PC-3 (cell line): ENCODE measurements around the gene BMP7. TPM values are rescaled to one million over a fixed set of nuclear protein-coding genes. Genes with fewer than 3 reads are reported as not detected.

ENCODE experiments used
- ATAC-seq: fragments of 200-7000 bp; cut with Tn5 transposase; 2 replicates; pipeline ENCODE4 v1.9.1; 2020; ENCODE audit warnings: mild to moderate bottlenecking, moderate library complexity
- BruUV-seq: library from RNA; stranded (reverse); fragments of 400-500 nt; replicated peaks from 2 replicates; lab custom pipeline; 2021; lab: Mats Ljungman, UMichigan
- CTCF ChIA-PET: fragments of 300-600 bp; sonication (Branson Sonifier 250); formaldehyde crosslinking; loops from one replicate; lab custom pipeline; 2022; ENCODE audit warnings: antibody characterized with exemption; lab: Charles Lee
- POLR2A ChIA-PET: fragments of 300-600 bp; sonication (Branson Sonifier 250); formaldehyde crosslinking; loops from one replicate; lab custom pipeline; 2022; ENCODE audit warnings: antibody characterized with exemption; ENCODE audit not compliant: unreplicated experiment; lab: Charles Lee
- DNase-seq: peaks from one replicate; pipeline ENCODE4 v3.0.0-alpha.2; 2015
- H2AFZ ChIP-seq: fragments of 300-600 bp; sonication (generic); 2 replicates; pipeline ENCODE4 v1.6.0; 2016; ENCODE audit warnings: antibody characterized with exemption, low read length
- H3F3A ChIP-seq: fragments of 300-600 bp; sonication (generic); one replicate; pipeline ENCODE4 v1.6.0; 2017; ENCODE audit warnings: antibody characterized with exemption, low read length, control low read depth, mild to moderate bottlenecking; ENCODE audit not compliant: unreplicated experiment
- H3K27ac ChIP-seq: fragments of 300-600 bp; sonication (generic); 2 replicates; pipeline ENCODE4 v1.5.1; 2016; ENCODE audit warnings: mild to moderate bottlenecking, low read length
- H3K27me3 ChIP-seq: fragments of 300-600 bp; sonication (generic); 2 replicates; pipeline ENCODE4 v1.6.1; 2016; ENCODE audit warnings: low read length, mixed read lengths
- H3K36me3 ChIP-seq: fragments of 300-600 bp; sonication (generic); 2 replicates; pipeline ENCODE4 v1.6.1; 2016; ENCODE audit warnings: low read depth, mixed run types, low read length, mixed read lengths
- H3K4me1 ChIP-seq: fragments of 300-600 bp; sonication (generic); 2 replicates; pipeline ENCODE4 v1.5.1; 2016; ENCODE audit warnings: low read length; ENCODE audit not compliant: insufficient read depth
- H3K4me2 ChIP-seq: fragments of 300-600 bp; sonication (generic); 2 replicates; pipeline ENCODE4 v1.6.0; 2016; ENCODE audit warnings: low read length
- H3K4me3 ChIP-seq: fragments of 300-600 bp; sonication (generic); 2 replicates; pipeline ENCODE4 v1.5.1; 2016; ENCODE audit warnings: mild to moderate bottlenecking, low read length, mixed read lengths
- H3K79me2 ChIP-seq: fragments of 300-600 bp; sonication (generic); 2 replicates; pipeline ENCODE4 v1.6.1; 2017; ENCODE audit warnings: low read length, mixed read lengths
- H3K9ac ChIP-seq: fragments of 300-600 bp; sonication (generic); 2 replicates; pipeline ENCODE4 v1.6.0; 2016; ENCODE audit warnings: mild to moderate bottlenecking, low read length
- H3K9me2 ChIP-seq: fragments of 300-600 bp; sonication (generic); replicated peaks from 2 replicates; pipeline ENCODE4 v1.6.1; 2016; ENCODE audit warnings: mixed run types, low read length, mixed read lengths
- H3K9me3 ChIP-seq: fragments of 300-600 bp; sonication (generic); 2 replicates; pipeline ENCODE4 v1.6.1; 2016; ENCODE audit warnings: low read length, mixed read lengths
- H4K20me1 ChIP-seq: fragments of 300-600 bp; sonication (generic); 2 replicates; pipeline ENCODE4 v1.6.1; 2016; ENCODE audit warnings: low read length, mixed read lengths
- CTCF ChIP-seq: fragments of 300-600 bp; sonication (generic); conservative IDR thresholded peaks from 2 replicates; pipeline ENCODE4 v1.5.1; 2017; ENCODE audit warnings: antibody characterized with exemption, low read depth, mild to moderate bottlenecking, low read length
- EZH2 ChIP-seq: fragments of 300-600 bp; sonication (generic); IDR thresholded peaks from one replicate; pipeline ENCODE4 v1.6.1; 2017; ENCODE audit warnings: antibody characterized with exemption, mild to moderate bottlenecking, low read length; ENCODE audit not compliant: unreplicated experiment
- EZH2phosphoT487 ChIP-seq: fragments of 300-600 bp; sonication (generic); IDR thresholded peaks from 2 replicates; pipeline ENCODE4 v1.6.1; 2018; ENCODE audit warnings: mild to moderate bottlenecking, antibody characterized with exemption, low read length, borderline replicate concordance
- intact Hi-C: fragments of 100-400 bp; cut with micrococcal nuclease; formaldehyde crosslinking; loops from 2 replicates; pipeline ENCODE4 v1.9.0; 2023
- total RNA-seq: library from RNA; depleted of rRNA; stranded (reverse); fragments of >200 nt; gene quantifications from 2 replicates; pipeline ENCODE4 v1.2.3, GENCODE V29; 2014

The BMP7 gene
- total RNA-seq, 1 experiment from 2014 or later, result not detected

- no peak overlapping the region for H2AFZ ChIP-seq
- H4K20me1 ChIP-seq, result no peaks in the 10 kb centered on the region
- no peak for DNase-seq
- peaks cover 19% of the 10 kb centered on the region for H3K27me3 ChIP-seq
- no peak for ATAC-seq
- no peaks in the 10 kb centered on the region for H3K9me3 ChIP-seq
- ChIA-PET CTCF (no interaction called here), POLR2A (no interaction called here)
- H3K4me3 ChIP-seq, result no peak overlapping the region
- no peaks in the 10 kb centered on the region for H3K79me2 ChIP-seq
- H3K27ac ChIP-seq, result no peak overlapping the region
- TF ChIP-seq CTCF, result no peak
- TF ChIP-seq EZH2, result no peak
- no peak for TF ChIP-seq EZH2phosphoT487
- no peaks in the 10 kb centered on the region for H3K9me2 ChIP-seq
- intact Hi-C loops, result no loop called here
- no peaks in the 10 kb centered on the region for H3K36me3 ChIP-seq
- BruUV-seq, result no TSS peak
- no peaks in the 10 kb centered on the region for H3F3A ChIP-seq
- H3K9ac ChIP-seq, result no peak overlapping the region
- no peak overlapping the region for H3K4me2 ChIP-seq
- H3K4me1 ChIP-seq, result peaks cover 5% of the 10 kb centered on the region; the same call in 1 of the 2 replicates
Measured at GRCh38 chr20:57245997-57246396, 20.4 kb downstream of the BMP7 start.

DNA sequence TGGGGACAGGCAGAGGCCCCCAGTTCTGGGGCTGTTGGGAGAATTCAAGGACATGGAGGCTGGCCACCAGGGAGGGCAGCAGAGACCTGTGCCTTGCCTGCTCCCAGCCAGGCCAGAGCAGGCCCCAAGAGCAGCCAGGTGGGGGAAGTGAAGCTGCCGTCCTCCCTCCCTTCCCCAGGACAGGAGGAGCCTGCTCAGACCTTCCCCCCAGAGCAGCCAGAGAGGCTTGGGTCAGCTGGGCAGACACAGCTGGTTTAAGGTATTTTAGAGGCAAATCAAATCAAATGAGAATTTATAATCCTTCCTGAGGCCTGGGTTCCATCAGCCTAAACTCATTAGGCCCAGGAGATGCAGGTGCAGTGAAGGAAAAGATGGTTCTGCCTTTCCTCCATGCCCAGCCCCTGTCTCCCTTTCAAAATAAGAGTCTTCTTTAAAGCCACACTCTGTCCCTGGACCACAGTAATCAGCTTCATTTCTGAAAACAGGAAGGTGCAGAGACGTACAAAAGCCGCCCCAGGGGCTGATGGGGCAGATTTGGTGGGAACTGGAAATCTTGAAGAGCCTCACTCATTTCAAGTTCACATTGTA, 21.7 kb downstream of the BMP7 start:
- no peaks in the 10 kb centered on the region for H3K4me1 ChIP-seq
- POLR2A ChIA-PET, result no interaction called here
- no peaks in the 10 kb centered on the region for H3K79me2 ChIP-seq
- no TSS peak for BruUV-seq
- H3K9ac ChIP-seq, result no peak overlapping the region
- H3K27me3 ChIP-seq, result peaks cover 27% of the 10 kb centered on the region
- ATAC-seq, result no peak
- H4K20me1 ChIP-seq, result no peaks in the 10 kb centered on the region
- TF ChIP-seq EZH2phosphoT487, result no peak
- no peak for TF ChIP-seq EZH2
- no peak for TF ChIP-seq CTCF
- H3F3A ChIP-seq, result no peaks in the 10 kb centered on the region
- no peak for DNase-seq
- no peaks in the 10 kb centered on the region for H3K9me2 ChIP-seq
- H3K4me2 ChIP-seq, result no peak overlapping the region
- no peaks in the 10 kb centered on the region for H3K36me3 ChIP-seq
- CTCF ChIA-PET, result interaction anchor here (0.7 kb wide), 1 partner anchor 102 kb away, joined by 4 read pairs; no protein-coding TSS in a partner anchor
- H3K4me3 ChIP-seq, result no peak overlapping the region
- no peak overlapping the region for H2AFZ ChIP-seq
- no peaks in the 10 kb centered on the region for H3K9me3 ChIP-seq
- intact Hi-C loops, result no loop called here
- no peak overlapping the region for H3K27ac ChIP-seq

DNA sequence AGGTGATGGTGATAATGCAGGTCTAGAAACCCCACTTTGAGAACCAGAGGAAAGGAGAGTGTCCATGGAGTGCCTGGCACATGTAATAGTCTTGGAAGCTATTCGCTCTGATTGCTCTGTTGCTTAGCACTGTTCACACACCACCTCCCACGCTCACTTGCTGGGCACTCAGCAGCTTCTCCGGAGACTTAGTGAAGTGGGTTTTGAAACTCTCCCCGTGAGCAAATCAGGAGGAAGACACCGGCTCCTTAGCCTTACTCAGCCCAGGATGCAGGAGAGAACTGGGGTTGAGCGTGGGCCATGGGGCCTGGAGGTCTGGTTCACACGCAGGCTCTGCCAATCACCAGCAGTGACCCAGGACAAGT, 22.2 kb downstream of the BMP7 start:
- Histone ChIP-seq H3K4me1 (no peaks in the 10 kb centered on the region), H3F3A (no peaks in the 10 kb centered on the region), H3K4me3 (no peak overlapping the region), H3K4me2 (no peak overlapping the region), H3K36me3 (no peaks in the 10 kb centered on the region), H4K20me1 (no peaks in the 10 kb centered on the region), H3K9me2 (no peaks in the 10 kb centered on the region), H3K9ac (no peak overlapping the region), H3K79me2 (no peaks in the 10 kb centered on the region), H2AFZ (no peak overlapping the region), H3K9me3 (no peaks in the 10 kb centered on the region), H3K27me3 (peaks cover 27% of the 10 kb centered on the region), H3K27ac (no peak overlapping the region)
- CTCF ChIA-PET, result no interaction called here
- ATAC-seq, result no peak
- no TSS peak for BruUV-seq
- POLR2A ChIA-PET, result no interaction called here
- no peak for TF ChIP-seq EZH2phosphoT487
- no peak for TF ChIP-seq EZH2
- TF ChIP-seq CTCF, result no peak
- no peak for DNase-seq
- intact Hi-C loops, result no loop called here
